NOMO-1 treated with DMSO at 0.1 percent for 48 hours (cell line): ENCODE data around the gene PTX3.

Experiments
- DNase-seq: peaks from one replicate; lab custom pipeline; 2025; ENCODE audit not compliant: unreplicated experiment; lab: John Stamatoyannopoulos, UW

Gene PTX3

DNA sequence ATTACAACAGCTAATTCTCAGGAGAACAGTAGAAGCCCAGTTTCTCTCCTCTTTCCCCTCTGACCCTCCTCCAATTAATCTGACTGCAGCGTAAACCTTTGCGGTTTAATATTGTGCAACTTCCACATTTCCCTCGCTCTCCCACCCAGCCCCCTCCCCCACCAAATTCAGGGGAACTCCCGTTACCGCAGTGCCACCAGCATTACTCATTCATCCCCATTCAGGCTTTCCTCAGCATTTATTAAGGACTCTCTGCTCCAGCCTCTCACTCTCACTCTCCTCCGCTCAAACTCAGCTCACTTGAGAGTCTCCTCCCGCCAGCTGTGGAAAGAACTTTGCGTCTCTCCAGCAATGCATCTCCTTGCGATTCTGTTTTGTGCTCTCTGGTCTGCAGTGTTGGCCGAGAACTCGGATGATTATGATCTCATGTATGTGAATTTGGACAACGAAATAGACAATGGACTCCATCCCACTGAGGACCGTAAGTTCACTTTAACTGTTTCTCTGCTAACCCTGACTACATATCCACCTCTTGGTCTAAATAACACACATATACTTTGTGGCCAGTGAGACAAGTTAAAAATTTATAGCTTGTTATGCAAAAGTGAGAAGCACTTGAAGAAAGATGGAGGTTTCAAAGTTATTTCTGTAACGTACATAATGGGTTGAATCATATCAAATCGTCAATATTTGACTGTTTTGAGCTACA, at the start of gene PTX3:
Gene PTX3 (plus strand): TSS at position 268 of the 709 bp plus-strand sequence. CDS start 84 bp downstream, at position 352.
- DNase-seq = peak; percentile 77

GRCh38 chr3:157387708-157388435, 48.8 kb upstream of the PTX3 start:
- no peak for DNase-seq

DNA sequence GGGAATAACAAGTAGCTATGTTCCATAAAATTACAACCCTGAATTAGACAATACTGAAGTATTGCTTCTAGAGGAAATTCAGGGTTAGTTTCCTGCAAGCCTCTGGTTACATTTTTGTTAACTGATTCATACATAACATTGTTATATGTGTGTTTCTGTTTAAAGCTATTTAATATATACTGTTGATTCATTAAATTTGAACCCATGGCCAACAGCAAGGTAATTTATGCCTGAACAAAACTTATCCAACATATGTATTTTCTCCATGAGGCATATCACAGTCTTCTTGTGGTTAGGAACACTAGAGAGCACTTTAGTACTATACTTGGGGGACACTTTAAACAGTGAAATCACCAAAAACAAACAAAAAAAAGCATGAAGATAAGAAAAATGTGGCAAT, 47.7 kb upstream of the PTX3 start:
- DNase-seq = no peak

GRCh38 chr3:157390713-157391515, 45.7 kb upstream of the PTX3 start:
- DNase-seq = no peak

DNA sequence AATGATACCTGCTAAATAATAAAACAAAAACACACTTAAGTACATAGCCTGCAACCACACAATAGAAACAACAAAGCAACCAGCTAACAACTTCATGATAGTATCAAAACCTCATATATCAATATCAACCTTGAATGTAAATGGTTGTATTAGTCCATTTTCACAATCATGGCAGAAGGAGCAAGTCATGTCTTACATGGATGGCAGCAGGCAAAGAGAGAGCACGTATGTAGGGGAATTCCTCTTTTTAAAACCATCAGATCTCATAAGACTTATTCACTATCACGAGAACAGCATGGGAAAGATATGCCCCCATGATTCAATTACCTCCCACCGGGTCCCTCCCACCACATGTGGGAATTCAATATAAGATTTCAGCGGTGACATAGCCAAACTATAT, 44.5 kb upstream of the PTX3 start:
- DNase-seq = no peak

GRCh38 chr3:157393113-157393512, 43.5 kb upstream of the PTX3 start:
- DNase-seq = no peak

GRCh38 chr3:157394411-157394810, 42.2 kb upstream of the PTX3 start:
- no peak for DNase-seq

GRCh38 chr3:157398598-157398997, 38.1 kb upstream of the PTX3 start:
- DNase-seq = no peak

DNA sequence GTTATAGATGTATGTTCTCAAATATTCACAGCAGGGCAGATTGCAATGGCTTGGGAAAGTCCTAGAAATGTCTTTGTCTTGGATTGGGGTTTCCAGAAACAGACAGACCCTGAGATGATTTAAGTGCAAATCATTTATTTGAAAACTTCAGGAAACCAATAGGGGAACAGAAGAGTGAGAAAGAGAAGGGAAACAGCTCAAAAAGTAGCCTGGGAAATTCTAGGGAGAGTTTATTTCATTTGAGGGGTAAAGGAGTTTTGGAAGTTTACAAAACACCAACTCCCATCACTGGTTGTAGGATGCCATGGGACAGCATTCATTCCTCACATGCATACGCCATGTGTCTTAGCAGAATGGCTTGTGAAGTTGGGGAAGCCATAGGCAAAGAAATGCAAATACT, 32.3 kb upstream of the PTX3 start:
- DNase-seq = no peak

- no peak for DNase-seq
These were observed 31.2 kb upstream of the PTX3 start for GRCh38 chr3:157405457-157405856.

GRCh38 chr3:157406394-157406793, 30.3 kb upstream of the PTX3 start:
- no peak for DNase-seq

- no peak for DNase-seq
These were observed 28.9 kb upstream of the PTX3 start for GRCh38 chr3:157407769-157408168.

DNA sequence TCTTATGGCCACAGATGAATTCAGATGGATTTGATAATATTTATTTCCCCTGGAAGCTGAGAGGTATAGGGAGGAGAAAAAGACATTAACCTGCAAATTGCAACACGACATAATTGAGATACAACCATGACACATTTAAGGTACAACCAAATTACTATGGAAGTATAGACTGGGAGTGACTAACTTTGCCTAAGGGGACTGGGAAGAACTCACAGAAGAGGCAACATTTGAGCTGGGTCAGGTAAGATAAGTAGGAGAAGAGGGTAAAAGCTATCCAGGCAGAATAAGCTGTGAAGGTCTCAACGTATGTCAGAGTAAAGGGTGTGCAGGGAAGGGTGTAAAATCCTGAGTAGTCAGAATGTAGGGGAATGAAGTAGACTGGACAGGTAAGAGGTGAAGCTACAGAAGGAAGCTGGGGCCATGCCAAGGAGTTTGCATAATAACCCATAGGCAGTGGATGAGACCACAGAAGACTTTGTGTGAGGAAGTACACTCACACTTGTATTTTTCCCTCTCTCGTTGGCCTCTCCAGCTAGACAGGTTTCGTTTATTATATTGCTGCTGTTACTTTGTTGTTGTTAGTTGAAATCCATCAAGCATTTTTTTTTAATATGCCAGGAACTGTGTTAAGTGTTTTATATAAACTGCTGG, 28.0 kb upstream of the PTX3 start:
- DNase-seq = peak; percentile 20

DNA sequence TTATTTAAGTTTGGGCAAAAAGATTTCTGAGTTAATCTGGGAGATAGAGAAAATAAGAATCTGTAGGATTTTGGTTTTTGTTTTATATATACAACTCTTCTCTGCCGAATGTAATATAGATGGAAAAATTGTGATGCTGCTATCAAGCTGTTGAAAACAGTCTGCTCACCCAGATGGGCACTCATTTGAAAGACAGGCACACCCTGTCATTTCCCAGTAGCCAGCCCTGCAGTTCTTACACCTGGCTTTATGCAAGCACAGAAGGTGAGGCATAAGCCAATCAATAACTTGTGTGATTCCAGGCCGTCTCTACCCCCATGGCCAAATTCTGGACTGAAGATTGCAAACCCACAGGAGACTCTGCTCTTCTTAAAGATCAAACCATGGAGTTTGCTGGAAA, 27.1 kb upstream of the PTX3 start:
- DNase-seq = no peak

GRCh38 chr3:157410945-157411344, 25.7 kb upstream of the PTX3 start:
- no peak for DNase-seq

DNA sequence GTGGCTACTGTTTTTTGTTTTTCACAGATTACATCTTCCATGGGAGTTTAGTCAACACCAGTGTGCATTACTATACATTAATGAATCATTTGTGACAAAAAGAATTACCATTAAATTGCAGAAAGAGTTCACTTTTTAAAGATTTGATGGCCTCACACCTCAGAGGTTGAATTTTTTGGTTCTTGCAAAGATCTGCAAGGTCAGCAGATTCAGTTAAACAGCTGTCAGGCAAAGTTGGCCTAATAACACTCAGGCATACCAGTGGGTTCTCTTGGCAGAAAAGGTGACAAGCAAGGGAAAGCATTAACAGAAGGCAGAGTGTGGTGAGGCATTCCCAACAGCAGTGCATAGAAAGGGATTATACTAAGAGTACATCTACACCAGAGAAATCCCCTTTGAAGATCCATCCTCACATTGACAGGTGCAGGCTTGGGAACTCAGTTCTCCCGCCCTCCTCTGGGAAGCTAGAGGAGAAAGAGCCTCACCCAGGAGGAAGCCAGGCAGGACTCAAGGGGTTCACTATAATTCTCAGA, 24.3 kb upstream of the PTX3 start:
- no peak for DNase-seq

GRCh38 chr3:157414861-157415260, 21.8 kb upstream of the PTX3 start:
- DNase-seq = no peak

GRCh38 chr3:157416347-157417087, 20.1 kb upstream of the PTX3 start:
- DNase-seq = no peak

DNA sequence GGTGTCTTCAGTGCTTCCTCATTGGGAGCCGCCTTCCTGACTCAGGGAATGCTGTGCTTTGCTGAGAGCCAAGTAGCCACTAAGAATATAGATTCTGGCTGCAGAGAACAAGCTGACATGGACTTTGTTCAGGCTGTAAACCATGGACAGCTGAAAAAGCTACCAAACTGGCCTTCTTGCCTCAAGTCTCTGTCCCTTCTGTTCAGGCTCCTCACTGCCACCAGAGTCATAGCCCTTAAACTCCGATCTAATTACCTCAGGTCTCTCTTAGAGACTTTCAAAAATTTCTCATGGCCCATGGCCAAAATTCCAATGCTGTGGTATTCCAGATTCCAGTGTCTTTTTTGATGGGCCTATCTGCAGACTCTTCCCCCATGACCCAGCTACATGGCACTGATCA, 19.4 kb upstream of the PTX3 start:
- no peak for DNase-seq

GRCh38 chr3:157418104-157418503, 18.5 kb upstream of the PTX3 start:
- DNase-seq = no peak
